GM23338 (cell line): Measurements from ENCODE around the gene ZNF331.

ENCODE experiments used
- CREB1 ChIP-seq: fragments of 250-450 bp; sonication (Bioruptor Pico); IDR thresholded peaks from 2 replicates; pipeline ENCODE4 v1.5.0; 2020; ENCODE audit warnings: low read depth, mild to moderate bottlenecking, moderate library complexity
- EZH2 ChIP-seq: fragments of 200-600 bp; sonication (generic); IDR thresholded peaks from one replicate; pipeline ENCODE4 v1.8.0; 2017; ENCODE audit warnings: antibody characterized with exemption, mild to moderate bottlenecking, low read depth; ENCODE audit not compliant: unreplicated experiment
- EZH2phosphoT487 ChIP-seq: fragments of 200-600 bp; sonication (generic); IDR thresholded peaks from one replicate; pipeline ENCODE4 v1.8.1; 2018; ENCODE audit warnings: antibody characterized with exemption; ENCODE audit not compliant: unreplicated experiment
- JUNB ChIP-seq: IDR thresholded peaks from one replicate; pipeline ENCODE4 v1.6.1; 2016; ENCODE audit warnings: antibody characterized with exemption; ENCODE audit not compliant: unreplicated experiment
- NANOG ChIP-seq: IDR thresholded peaks from 2 replicates; pipeline ENCODE4 v1.6.1; 2016; ENCODE audit warnings: antibody characterized with exemption, borderline replicate concordance
- POLR2AphosphoS5 ChIP-seq: IDR thresholded peaks from 2 replicates; pipeline ENCODE4 v1.6.1; 2016; ENCODE audit warnings: antibody characterized with exemption, low read depth
- STAT1 ChIP-seq: IDR thresholded peaks from one replicate; pipeline ENCODE4 v1.6.1; 2016; ENCODE audit warnings: antibody characterized with exemption; ENCODE audit not compliant: unreplicated experiment
- ZNF114 ChIP-seq: fragments of 250-450 bp; sonication (Bioruptor Pico); IDR thresholded peaks from 2 replicates; pipeline ENCODE4 v1.5.0; 2020; ENCODE audit warnings: mild to moderate bottlenecking, moderate library complexity
- ZNF331 ChIP-seq: fragments of 250-450 bp; sonication (Bioruptor Pico); IDR thresholded peaks from 2 replicates; pipeline ENCODE4 v1.5.0; 2020; ENCODE audit warnings: low read depth, mild to moderate bottlenecking, moderate library complexity
- TF ChIP-seq, protein P1 (sequence below): IDR thresholded peaks from one replicate; pipeline ENCODE4 v1.6.1; 2018; ENCODE audit warnings: antibody characterized with exemption; ENCODE audit not compliant: unreplicated experiment
- TF ChIP-seq, protein P2 (sequence below), 2 experiments: fragments of 200-600 bp in 1 of 2; sonication (generic) in 1 of 2; conservative IDR thresholded peaks; 2 replicates each; pipeline versions ENCODE4 v1.5.1 to v1.6.1; 2016 to 2017; ENCODE audit warnings: antibody characterized with exemption in 2 of 2, low read depth in 2 of 2, mild to moderate bottlenecking in 2 of 2, moderate library complexity in 1 of 2
- TF ChIP-seq, protein P3 (sequence below): IDR thresholded peaks from 2 replicates; pipeline ENCODE4 v1.6.1; 2016; ENCODE audit warnings: antibody characterized with exemption
- TF ChIP-seq, protein P4 (sequence below): fragments of 250-450 bp; sonication (Bioruptor Pico); IDR thresholded peaks from 2 replicates; pipeline ENCODE4 v1.5.0; 2020; ENCODE audit warnings: mild to moderate bottlenecking, moderate library complexity

DNA sequence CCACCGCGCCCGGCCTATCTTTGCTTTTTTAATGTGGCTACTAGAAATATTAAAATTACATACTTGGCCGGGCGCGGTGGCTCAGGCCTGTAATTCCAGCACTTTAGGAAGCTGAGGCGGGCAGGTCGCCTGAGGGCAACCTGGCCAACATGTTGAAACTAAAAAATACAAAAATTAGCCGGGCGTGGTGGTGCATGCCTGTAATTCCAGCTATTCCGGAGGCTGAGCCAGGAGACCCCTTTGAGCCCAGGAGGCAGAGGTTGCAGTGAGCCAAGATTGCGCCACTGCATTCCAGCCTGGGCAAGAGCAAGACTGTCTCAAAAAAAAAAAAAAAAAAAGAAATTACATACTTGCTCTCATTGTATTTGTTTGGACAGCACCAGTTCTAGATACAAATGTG, 59.1 kb downstream of the ZNF331 start:
- no peak for TF ChIP-seq CREB1 (CRISPR knock-in tag)
- TF ChIP-seq, protein P1, sequence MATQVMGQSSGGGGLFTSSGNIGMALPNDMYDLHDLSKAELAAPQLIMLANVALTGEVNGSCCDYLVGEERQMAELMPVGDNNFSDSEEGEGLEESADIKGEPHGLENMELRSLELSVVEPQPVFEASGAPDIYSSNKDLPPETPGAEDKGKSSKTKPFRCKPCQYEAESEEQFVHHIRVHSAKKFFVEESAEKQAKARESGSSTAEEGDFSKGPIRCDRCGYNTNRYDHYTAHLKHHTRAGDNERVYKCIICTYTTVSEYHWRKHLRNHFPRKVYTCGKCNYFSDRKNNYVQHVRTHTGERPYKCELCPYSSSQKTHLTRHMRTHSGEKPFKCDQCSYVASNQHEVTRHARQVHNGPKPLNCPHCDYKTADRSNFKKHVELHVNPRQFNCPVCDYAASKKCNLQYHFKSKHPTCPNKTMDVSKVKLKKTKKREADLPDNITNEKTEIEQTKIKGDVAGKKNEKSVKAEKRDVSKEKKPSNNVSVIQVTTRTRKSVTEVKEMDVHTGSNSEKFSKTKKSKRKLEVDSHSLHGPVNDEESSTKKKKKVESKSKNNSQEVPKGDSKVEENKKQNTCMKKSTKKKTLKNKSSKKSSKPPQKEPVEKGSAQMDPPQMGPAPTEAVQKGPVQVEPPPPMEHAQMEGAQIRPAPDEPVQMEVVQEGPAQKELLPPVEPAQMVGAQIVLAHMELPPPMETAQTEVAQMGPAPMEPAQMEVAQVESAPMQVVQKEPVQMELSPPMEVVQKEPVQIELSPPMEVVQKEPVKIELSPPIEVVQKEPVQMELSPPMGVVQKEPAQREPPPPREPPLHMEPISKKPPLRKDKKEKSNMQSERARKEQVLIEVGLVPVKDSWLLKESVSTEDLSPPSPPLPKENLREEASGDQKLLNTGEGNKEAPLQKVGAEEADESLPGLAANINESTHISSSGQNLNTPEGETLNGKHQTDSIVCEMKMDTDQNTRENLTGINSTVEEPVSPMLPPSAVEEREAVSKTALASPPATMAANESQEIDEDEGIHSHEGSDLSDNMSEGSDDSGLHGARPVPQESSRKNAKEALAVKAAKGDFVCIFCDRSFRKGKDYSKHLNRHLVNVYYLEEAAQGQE, result no peak
- TF ChIP-seq, protein P2, sequence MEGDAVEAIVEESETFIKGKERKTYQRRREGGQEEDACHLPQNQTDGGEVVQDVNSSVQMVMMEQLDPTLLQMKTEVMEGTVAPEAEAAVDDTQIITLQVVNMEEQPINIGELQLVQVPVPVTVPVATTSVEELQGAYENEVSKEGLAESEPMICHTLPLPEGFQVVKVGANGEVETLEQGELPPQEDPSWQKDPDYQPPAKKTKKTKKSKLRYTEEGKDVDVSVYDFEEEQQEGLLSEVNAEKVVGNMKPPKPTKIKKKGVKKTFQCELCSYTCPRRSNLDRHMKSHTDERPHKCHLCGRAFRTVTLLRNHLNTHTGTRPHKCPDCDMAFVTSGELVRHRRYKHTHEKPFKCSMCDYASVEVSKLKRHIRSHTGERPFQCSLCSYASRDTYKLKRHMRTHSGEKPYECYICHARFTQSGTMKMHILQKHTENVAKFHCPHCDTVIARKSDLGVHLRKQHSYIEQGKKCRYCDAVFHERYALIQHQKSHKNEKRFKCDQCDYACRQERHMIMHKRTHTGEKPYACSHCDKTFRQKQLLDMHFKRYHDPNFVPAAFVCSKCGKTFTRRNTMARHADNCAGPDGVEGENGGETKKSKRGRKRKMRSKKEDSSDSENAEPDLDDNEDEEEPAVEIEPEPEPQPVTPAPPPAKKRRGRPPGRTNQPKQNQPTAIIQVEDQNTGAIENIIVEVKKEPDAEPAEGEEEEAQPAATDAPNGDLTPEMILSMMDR (conservative IDR thresholded peaks at IDR 0.05; ENCODE audit: low read depth in 2 of 2), result no peak
- TF ChIP-seq EZH2, result no peak
- TF ChIP-seq, protein P3, sequence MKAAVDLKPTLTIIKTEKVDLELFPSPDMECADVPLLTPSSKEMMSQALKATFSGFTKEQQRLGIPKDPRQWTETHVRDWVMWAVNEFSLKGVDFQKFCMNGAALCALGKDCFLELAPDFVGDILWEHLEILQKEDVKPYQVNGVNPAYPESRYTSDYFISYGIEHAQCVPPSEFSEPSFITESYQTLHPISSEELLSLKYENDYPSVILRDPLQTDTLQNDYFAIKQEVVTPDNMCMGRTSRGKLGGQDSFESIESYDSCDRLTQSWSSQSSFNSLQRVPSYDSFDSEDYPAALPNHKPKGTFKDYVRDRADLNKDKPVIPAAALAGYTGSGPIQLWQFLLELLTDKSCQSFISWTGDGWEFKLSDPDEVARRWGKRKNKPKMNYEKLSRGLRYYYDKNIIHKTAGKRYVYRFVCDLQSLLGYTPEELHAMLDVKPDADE, result no peak
- TF ChIP-seq ZNF331 (CRISPR knock-in tag), result no peak
- no peak for TF ChIP-seq POLR2AphosphoS5
- TF ChIP-seq JUNB, result no peak
- TF ChIP-seq EZH2phosphoT487, result no peak
- TF ChIP-seq ZNF114, result no peak
- TF ChIP-seq STAT1, result no peak
- TF ChIP-seq, protein P4, sequence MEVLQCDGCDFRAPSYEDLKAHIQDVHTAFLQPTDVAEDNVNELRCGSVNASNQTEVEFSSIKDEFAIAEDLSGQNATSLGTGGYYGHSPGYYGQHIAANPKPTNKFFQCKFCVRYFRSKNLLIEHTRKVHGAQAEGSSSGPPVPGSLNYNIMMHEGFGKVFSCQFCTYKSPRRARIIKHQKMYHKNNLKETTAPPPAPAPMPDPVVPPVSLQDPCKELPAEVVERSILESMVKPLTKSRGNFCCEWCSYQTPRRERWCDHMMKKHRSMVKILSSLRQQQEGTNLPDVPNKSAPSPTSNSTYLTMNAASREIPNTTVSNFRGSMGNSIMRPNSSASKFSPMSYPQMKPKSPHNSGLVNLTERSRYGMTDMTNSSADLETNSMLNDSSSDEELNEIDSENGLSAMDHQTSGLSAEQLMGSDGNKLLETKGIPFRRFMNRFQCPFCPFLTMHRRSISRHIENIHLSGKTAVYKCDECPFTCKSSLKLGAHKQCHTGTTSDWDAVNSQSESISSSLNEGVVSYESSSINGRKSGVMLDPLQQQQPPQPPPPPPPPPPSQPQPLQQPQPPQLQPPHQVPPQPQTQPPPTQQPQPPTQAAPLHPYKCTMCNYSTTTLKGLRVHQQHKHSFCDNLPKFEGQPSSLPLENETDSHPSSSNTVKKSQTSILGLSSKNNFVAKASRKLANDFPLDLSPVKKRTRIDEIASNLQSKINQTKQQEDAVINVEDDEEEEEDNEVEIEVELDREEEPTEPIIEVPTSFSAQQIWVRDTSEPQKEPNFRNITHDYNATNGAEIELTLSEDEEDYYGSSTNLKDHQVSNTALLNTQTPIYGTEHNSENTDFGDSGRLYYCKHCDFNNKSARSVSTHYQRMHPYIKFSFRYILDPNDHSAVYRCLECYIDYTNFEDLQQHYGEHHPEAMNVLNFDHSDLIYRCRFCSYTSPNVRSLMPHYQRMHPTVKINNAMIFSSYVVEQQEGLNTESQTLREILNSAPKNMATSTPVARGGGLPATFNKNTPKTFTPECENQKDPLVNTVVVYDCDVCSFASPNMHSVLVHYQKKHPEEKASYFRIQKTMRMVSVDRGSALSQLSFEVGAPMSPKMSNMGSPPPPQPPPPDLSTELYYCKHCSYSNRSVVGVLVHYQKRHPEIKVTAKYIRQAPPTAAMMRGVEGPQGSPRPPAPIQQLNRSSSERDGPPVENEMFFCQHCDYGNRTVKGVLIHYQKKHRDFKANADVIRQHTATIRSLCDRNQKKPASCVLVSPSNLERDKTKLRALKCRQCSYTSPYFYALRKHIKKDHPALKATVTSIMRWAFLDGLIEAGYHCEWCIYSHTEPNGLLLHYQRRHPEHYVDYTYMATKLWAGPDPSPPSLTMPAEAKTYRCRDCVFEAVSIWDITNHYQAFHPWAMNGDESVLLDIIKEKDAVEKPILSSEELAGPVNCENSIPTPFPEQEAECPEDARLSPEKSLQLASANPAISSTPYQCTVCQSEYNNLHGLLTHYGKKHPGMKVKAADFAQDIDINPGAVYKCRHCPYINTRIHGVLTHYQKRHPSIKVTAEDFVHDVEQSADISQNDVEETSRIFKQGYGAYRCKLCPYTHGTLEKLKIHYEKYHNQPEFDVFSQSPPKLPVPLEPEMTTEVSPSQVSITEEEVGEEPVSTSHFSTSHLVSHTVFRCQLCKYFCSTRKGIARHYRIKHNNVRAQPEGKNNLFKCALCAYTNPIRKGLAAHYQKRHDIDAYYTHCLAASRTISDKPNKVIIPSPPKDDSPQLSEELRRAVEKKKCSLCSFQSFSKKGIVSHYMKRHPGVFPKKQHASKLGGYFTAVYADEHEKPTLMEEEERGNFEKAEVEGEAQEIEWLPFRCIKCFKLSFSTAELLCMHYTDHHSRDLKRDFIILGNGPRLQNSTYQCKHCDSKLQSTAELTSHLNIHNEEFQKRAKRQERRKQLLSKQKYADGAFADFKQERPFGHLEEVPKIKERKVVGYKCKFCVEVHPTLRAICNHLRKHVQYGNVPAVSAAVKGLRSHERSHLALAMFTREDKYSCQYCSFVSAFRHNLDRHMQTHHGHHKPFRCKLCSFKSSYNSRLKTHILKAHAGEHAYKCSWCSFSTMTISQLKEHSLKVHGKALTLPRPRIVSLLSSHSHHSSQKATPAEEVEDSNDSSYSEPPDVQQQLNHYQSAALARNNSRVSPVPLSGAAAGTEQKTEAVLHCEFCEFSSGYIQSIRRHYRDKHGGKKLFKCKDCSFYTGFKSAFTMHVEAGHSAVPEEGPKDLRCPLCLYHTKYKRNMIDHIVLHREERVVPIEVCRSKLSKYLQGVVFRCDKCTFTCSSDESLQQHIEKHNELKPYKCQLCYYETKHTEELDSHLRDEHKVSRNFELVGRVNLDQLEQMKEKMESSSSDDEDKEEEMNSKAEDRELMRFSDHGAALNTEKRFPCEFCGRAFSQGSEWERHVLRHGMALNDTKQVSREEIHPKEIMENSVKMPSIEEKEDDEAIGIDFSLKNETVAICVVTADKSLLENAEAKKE (CRISPR knock-in tag), result no peak
- no peak for TF ChIP-seq NANOG
